Osteoblast (primary cell): ENCODE measurements around the gene ABLIM2. TPM values are rescaled to one million over a fixed set of nuclear protein-coding genes. Genes with fewer than 3 reads are reported as not detected.
A peak's percentile ranks its signal among the peaks of the same experiment; 100 is the strongest.

ENCODE experiments used
- DNase-seq: peaks from one replicate; pipeline ENCODE4 v3.0.0; 2011; ENCODE audit warnings: low spot score, mixed read lengths; ENCODE audit not compliant: insufficient read length; ENCODE audit errors: missing footprints
- H2AFZ ChIP-seq: 2 replicates; pipeline ENCODE4 v1.6.0; 2011; ENCODE audit warnings: mild to moderate bottlenecking, low read length
- H3K27ac ChIP-seq: 2 replicates; pipeline ENCODE4 v1.5.1; 2011; ENCODE audit warnings: mild to moderate bottlenecking, low read depth, low read length, moderate library complexity
- H3K27me3 ChIP-seq: 2 replicates; pipeline ENCODE4 v1.6.0; 2012; ENCODE audit warnings: mild to moderate bottlenecking, control low read depth, inconsistent platforms, low read length, moderate library complexity; ENCODE audit not compliant: insufficient read depth
- H3K36me3 ChIP-seq: 2 replicates; pipeline ENCODE4 v1.5.1; 2011; ENCODE audit warnings: mild to moderate bottlenecking, low read length, control low read depth, moderate library complexity; ENCODE audit not compliant: insufficient read depth
- H3K4me1 ChIP-seq: 2 replicates; pipeline ENCODE4 v1.5.1; 2011; ENCODE audit warnings: mild to moderate bottlenecking, low read length, control low read depth, moderate library complexity; ENCODE audit not compliant: insufficient read depth
- H3K4me2 ChIP-seq: 2 replicates; pipeline ENCODE4 v1.6.0; 2011; ENCODE audit warnings: mild to moderate bottlenecking, low read length; ENCODE audit not compliant: insufficient read depth
- H3K4me3 ChIP-seq: fragments of 200-600 bp; sonication (generic); 3 replicates; pipeline ENCODE4 v1.5.1; 2012; ENCODE audit warnings: mild to moderate bottlenecking, low read length, inconsistent platforms; ENCODE audit not compliant: insufficient read depth
- H3K79me2 ChIP-seq: 2 replicates; pipeline ENCODE4 v1.6.0; 2012; ENCODE audit warnings: mild to moderate bottlenecking, low read length, control low read depth, inconsistent platforms; ENCODE audit not compliant: insufficient read depth
- H3K9me3 ChIP-seq: 2 replicates; pipeline ENCODE4 v1.5.1; 2011; ENCODE audit warnings: low read depth, low read length, control low read depth
- H4K20me1 ChIP-seq: 2 replicates; pipeline ENCODE4 v1.6.0; 2012; ENCODE audit warnings: mild to moderate bottlenecking, low read length, control low read depth; ENCODE audit not compliant: insufficient read depth
- CTCF ChIP-seq: IDR thresholded peaks from 2 replicates; pipeline ENCODE4 v1.5.1; 2011; ENCODE audit warnings: mild to moderate bottlenecking, low read depth, low read length, moderate library complexity; ENCODE audit errors: extremely low read depth
- total RNA-seq: library from RNA; depleted of rRNA; stranded (reverse); fragments of >200 nt; gene quantifications from 2 replicates; pipeline ENCODE4 v1.2.3, GENCODE V29; 2012

ABLIM2 gene
- total RNA-seq, 1 donor: 0.36 TPM

- H3K36me3 ChIP-seq: no peaks in the 10 kb centered on the region
- H3K27ac ChIP-seq: no peak overlapping the region
- peak; percentile 45 for DNase-seq
- H3K79me2 ChIP-seq: no peaks in the 10 kb centered on the region
- no peak overlapping the region for H3K4me3 ChIP-seq
- H3K4me2 ChIP-seq: no peak overlapping the region
- no peak overlapping the region for H2AFZ ChIP-seq
- peaks cover 14% of the 10 kb centered on the region for H3K27me3 ChIP-seq
- no peaks in the 10 kb centered on the region for H3K9me3 ChIP-seq
- TF ChIP-seq CTCF: no peak
- no peaks in the 10 kb centered on the region for H4K20me1 ChIP-seq
- H3K4me1 ChIP-seq: no peaks in the 10 kb centered on the region
These were observed 104.7 kb downstream of the ABLIM2 start for GRCh38 chr4:8053688-8054449.

- H3K4me1 ChIP-seq: no peaks in the 10 kb centered on the region
- peak; percentile 69 for DNase-seq
- H2AFZ ChIP-seq: no peak overlapping the region
- TF ChIP-seq CTCF: no peak
- H3K36me3 ChIP-seq: no peaks in the 10 kb centered on the region
- no peaks in the 10 kb centered on the region for H4K20me1 ChIP-seq
- H3K4me2 ChIP-seq: no peak overlapping the region
- H3K79me2 ChIP-seq: no peaks in the 10 kb centered on the region
- no peak overlapping the region for H3K4me3 ChIP-seq
- no peak overlapping the region for H3K27ac ChIP-seq
- no peaks in the 10 kb centered on the region for H3K9me3 ChIP-seq
- peaks cover 17% of the 10 kb centered on the region for H3K27me3 ChIP-seq
These were observed 106.4 kb downstream of the ABLIM2 start for GRCh38 chr4:8052160-8052691.

GRCh38 chr4:8051644-8052043, 107.0 kb downstream of the ABLIM2 start:
- no peak for DNase-seq
- Histone ChIP-seq H3K4me1 (no peaks in the 10 kb centered on the region), H3K27me3 (peaks cover 17% of the 10 kb centered on the region), H4K20me1 (no peaks in the 10 kb centered on the region), H3K4me3 (no peak overlapping the region), H3K27ac (no peak overlapping the region), H2AFZ (no peak overlapping the region), H3K79me2 (no peaks in the 10 kb centered on the region), H3K36me3 (no peaks in the 10 kb centered on the region), H3K4me2 (no peak overlapping the region), H3K9me3 (no peaks in the 10 kb centered on the region)
- TF ChIP-seq CTCF: no peak

- no peaks in the 10 kb centered on the region for H3K79me2 ChIP-seq
- H3K27ac ChIP-seq: no peak overlapping the region
- H3K36me3 ChIP-seq: no peaks in the 10 kb centered on the region
- H3K27me3 ChIP-seq: peaks cover 20% of the 10 kb centered on the region
- H3K4me3 ChIP-seq: no peak overlapping the region
- no peaks in the 10 kb centered on the region for H3K9me3 ChIP-seq
- no peak for TF ChIP-seq CTCF
- no peak overlapping the region for H2AFZ ChIP-seq
- H3K4me2 ChIP-seq: no peak overlapping the region
- H3K4me1 ChIP-seq: no peaks in the 10 kb centered on the region
- DNase-seq: peak; percentile 62
- no peaks in the 10 kb centered on the region for H4K20me1 ChIP-seq
These were observed 107.9 kb downstream of the ABLIM2 start for GRCh38 chr4:8050555-8051206.
